OCI-LY3 (cell line): ENCODE data around the gene RAD51.

ENCODE experiments used
- H2AFZ ChIP-seq: fragments of 200-600, 300-600 bp; shearing (Covaris generic); 2 replicates; pipeline ENCODE4 v1.6.0; 2014; ENCODE audit warnings: antibody characterized with exemption, low read depth, low read length
- H3K27ac ChIP-seq: fragments of 200-600, 300-600 bp; sonication (generic); 2 replicates; pipeline ENCODE4 v1.5.1; 2014; ENCODE audit warnings: mild to moderate bottlenecking, low read length, moderate library complexity, mixed read lengths
- H3K27me3 ChIP-seq: fragments of 200-600, 300-600 bp; sonication (generic); 2 replicates; pipeline ENCODE4 v1.6.1; 2014; ENCODE audit warnings: low read depth, low read length, mixed read lengths
- H3K36me3 ChIP-seq: fragments of 200-600, 300-600 bp; sonication (generic); replicated peaks from 2 replicates; pipeline ENCODE3; 2014; ENCODE audit warnings: low read depth, low read length, mixed read lengths
- H3K4me1 ChIP-seq: fragments of 300-600, 200-600 bp; sonication (generic); 2 replicates; pipeline ENCODE4 v1.6.1; 2014; ENCODE audit warnings: low read length, mixed read lengths
- H3K4me2 ChIP-seq: fragments of 200-600, 300-600 bp; sonication (generic); 2 replicates; pipeline ENCODE4 v1.6.1; 2014; ENCODE audit warnings: low read length, mixed read lengths
- H3K4me3 ChIP-seq: fragments of 300-600, 200-600 bp; sonication (generic); 2 replicates; pipeline ENCODE4 v1.5.1; 2014; ENCODE audit warnings: antibody characterized with exemption, mild to moderate bottlenecking, low read length, moderate library complexity
- H3K79me2 ChIP-seq: fragments of 300-600, 200-600 bp; shearing (Covaris generic); 2 replicates; pipeline ENCODE4 v1.6.1; 2014; ENCODE audit warnings: mild to moderate bottlenecking, low read length, mixed read lengths
- H3K9ac ChIP-seq: fragments of 300-600, 200-600 bp; shearing (Covaris generic); 2 replicates; pipeline ENCODE4 v1.6.0; 2014; ENCODE audit warnings: mild to moderate bottlenecking, low read length, moderate library complexity
- H3K9me3 ChIP-seq: fragments of 200-600, 300-600 bp; shearing (Covaris generic); 2 replicates; pipeline ENCODE4 v1.6.1; 2014; ENCODE audit warnings: low read length, mixed read lengths; ENCODE audit not compliant: insufficient read depth
- H4K20me1 ChIP-seq: fragments of 200-600, 300-600 bp; sonication (generic); 2 replicates; pipeline ENCODE4 v1.6.1; 2016; ENCODE audit warnings: low read length, mixed read lengths; ENCODE audit not compliant: insufficient read depth
- EZH2phosphoT487 ChIP-seq: fragments of 200-600 bp; shearing (Covaris generic); IDR thresholded peaks from 2 replicates; pipeline ENCODE4 v1.6.1; 2018; ENCODE audit warnings: antibody characterized with exemption, mixed run types, low read depth
- TF ChIP-seq, protein P1 (sequence below): fragments of 200-600, 300-600 bp; sonication (generic); IDR thresholded peaks from 2 replicates; pipeline ENCODE4 v1.5.1; 2014; ENCODE audit warnings: antibody characterized with exemption, low read length, low read depth

The RAD51 gene

GRCh38 chr15:40766194-40766815, 71.3 kb downstream of the RAD51 start:
- no peaks in the 10 kb centered on the region for H4K20me1 ChIP-seq
- H2AFZ ChIP-seq: no peak overlapping the region
- H3K4me1 ChIP-seq: peaks cover 53% of the 10 kb centered on the region
- no peak overlapping the region for H3K9ac ChIP-seq
- no peak overlapping the region for H3K27ac ChIP-seq
- H3K27me3 ChIP-seq: no peaks in the 10 kb centered on the region
- peaks cover 10% of the 10 kb centered on the region for H3K36me3 ChIP-seq
- no peak for TF ChIP-seq EZH2phosphoT487
- TF ChIP-seq, protein P1, sequence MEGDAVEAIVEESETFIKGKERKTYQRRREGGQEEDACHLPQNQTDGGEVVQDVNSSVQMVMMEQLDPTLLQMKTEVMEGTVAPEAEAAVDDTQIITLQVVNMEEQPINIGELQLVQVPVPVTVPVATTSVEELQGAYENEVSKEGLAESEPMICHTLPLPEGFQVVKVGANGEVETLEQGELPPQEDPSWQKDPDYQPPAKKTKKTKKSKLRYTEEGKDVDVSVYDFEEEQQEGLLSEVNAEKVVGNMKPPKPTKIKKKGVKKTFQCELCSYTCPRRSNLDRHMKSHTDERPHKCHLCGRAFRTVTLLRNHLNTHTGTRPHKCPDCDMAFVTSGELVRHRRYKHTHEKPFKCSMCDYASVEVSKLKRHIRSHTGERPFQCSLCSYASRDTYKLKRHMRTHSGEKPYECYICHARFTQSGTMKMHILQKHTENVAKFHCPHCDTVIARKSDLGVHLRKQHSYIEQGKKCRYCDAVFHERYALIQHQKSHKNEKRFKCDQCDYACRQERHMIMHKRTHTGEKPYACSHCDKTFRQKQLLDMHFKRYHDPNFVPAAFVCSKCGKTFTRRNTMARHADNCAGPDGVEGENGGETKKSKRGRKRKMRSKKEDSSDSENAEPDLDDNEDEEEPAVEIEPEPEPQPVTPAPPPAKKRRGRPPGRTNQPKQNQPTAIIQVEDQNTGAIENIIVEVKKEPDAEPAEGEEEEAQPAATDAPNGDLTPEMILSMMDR: no peak
- H3K4me2 ChIP-seq: no peak overlapping the region
- H3K9me3 ChIP-seq: no peaks in the 10 kb centered on the region
- H3K79me2 ChIP-seq: no peaks in the 10 kb centered on the region
- H3K4me3 ChIP-seq: no peak overlapping the region

- H3K4me2 ChIP-seq: no peak overlapping the region
Observed at GRCh38 chr15:40766906-40767837, 72.2 kb downstream of the RAD51 start.

DNA sequence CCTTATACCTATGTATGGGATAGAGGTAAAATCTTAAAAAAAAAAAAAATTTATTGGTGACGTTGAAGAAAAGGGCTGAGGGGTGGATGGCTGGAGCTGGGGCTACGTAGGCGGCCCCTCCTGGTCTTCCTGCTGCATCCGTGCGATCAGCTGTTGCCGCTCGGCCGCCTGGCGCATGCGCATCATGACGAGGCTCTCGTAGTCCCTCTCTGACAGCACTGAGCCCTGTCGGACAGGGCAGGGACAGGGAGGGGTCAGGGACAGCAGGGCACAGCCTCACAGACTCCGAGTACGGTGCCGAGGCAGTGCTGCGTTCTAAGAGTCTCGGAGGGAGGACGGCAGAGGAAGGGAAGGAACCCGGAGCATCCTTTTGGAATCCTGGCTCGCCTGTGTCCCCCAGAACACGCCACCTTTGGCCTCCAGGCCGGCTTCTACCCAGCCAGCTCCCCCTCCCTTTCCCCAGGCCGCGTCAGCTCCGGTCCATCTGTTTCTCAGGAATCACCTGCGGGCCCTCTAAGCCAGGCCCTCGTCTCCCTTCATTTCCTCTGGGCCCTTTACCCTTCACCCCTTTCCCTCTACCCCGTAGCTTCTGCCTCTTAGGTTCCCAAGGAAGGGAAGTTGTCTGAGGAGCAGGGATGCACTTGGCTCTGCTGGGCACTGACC, 73.0 kb downstream of the RAD51 start:
- no peaks in the 10 kb centered on the region for H4K20me1 ChIP-seq
- peaks cover 14% of the 10 kb centered on the region for H3K36me3 ChIP-seq
- H3K27ac ChIP-seq: peak overlapping the region; percentile 79
- no peaks in the 10 kb centered on the region for H3K27me3 ChIP-seq
- no peak overlapping the region for H2AFZ ChIP-seq
- H3K79me2 ChIP-seq: no peaks in the 10 kb centered on the region
- TF ChIP-seq, protein P1: no peak
- no peak for TF ChIP-seq EZH2phosphoT487
- H3K4me3 ChIP-seq: no peak overlapping the region
- H3K4me2 ChIP-seq: peak overlapping the region; percentile 88
- no peak overlapping the region for H3K9ac ChIP-seq
- H3K9me3 ChIP-seq: no peaks in the 10 kb centered on the region
- peaks cover 59% of the 10 kb centered on the region for H3K4me1 ChIP-seq

More at GRCh38 chr15:40766906-40767837, 72.2 kb downstream of the RAD51 start:
- no peaks in the 10 kb centered on the region for H3K27me3 ChIP-seq
- H3K4me3 ChIP-seq: no peak overlapping the region
- peaks cover 60% of the 10 kb centered on the region for H3K4me1 ChIP-seq
- H3K27ac ChIP-seq: no peak overlapping the region
- H3K79me2 ChIP-seq: no peaks in the 10 kb centered on the region
- TF ChIP-seq EZH2phosphoT487: no peak
- TF ChIP-seq, protein P1: no peak
- no peak overlapping the region for H2AFZ ChIP-seq
- no peaks in the 10 kb centered on the region for H3K9me3 ChIP-seq
- peaks cover 14% of the 10 kb centered on the region for H3K36me3 ChIP-seq
- no peaks in the 10 kb centered on the region for H4K20me1 ChIP-seq
- H3K9ac ChIP-seq: no peak overlapping the region
